T-helper 9 cell (primary cell): ENCODE data around the gene PPT1.
A peak's percentile ranks its signal among the peaks of the same experiment; 100 is the strongest.
"Not testable (repeated sequence)": the region's sequence is repeated elsewhere in the genome, so short reads cannot be mapped to it uniquely, and the experiment has no call there.

ENCODE experiments used
- DNase-seq: peaks from one replicate; pipeline ENCODE4 v3.0.0-alpha.2; 2020

Gene PPT1

DNA sequence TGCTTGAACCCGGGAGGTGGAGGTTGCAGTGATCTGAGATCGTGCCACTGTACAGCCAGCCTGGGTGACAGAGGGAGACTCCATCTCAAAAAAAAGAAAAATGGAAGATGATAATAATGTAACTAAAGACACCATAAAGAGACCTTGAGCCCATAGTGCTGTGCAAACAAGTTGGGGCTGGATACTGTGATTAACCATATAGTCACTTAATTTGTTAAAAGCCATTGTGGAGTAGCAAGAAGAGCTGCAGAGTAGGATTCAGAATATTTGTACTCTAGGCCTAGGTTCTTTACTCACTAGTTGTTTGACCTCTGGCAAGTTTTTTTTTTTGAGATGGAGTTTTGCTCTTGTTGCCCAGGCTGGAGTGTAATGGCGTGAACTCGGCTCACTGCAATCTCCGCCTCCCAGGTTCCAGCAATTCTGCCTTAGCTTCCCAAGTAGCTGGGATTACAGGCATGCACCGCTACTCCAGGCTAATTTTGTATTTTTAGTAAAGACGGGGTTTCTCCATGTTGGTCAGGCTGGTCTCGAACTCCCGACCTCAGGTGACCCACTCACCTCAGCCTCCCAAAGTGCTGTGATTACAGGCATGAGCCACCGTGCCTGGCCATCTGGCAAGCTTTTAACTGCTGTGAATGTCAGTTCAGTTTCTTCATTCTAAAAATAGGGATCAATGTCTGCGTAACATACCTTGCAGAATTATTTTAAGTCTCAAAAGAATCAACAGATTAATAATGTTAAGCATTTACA lies 43.7 kb downstream of the PPT1 start:
- DNase-seq, result no peak

DNA sequence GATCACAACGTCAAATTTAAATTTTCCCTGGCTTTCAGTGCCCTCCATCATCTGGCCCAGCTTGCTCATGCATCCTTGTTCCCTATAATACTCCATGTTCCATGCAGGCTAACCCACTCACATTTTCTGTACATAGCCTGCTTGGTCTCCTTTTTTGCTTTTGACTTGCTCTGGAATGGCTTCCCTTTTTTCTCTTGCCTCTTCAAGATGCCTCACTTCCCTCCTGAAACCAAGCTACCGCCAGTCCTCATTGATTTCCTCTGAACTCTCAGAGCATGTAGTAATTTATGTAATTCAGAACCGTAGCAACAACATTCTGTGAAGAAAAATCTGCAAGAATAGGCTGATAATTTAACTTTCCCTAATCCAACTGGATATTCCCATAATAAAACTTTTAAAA lies 46.2 kb downstream of the PPT1 start:
- DNase-seq, result no peak

DNA sequence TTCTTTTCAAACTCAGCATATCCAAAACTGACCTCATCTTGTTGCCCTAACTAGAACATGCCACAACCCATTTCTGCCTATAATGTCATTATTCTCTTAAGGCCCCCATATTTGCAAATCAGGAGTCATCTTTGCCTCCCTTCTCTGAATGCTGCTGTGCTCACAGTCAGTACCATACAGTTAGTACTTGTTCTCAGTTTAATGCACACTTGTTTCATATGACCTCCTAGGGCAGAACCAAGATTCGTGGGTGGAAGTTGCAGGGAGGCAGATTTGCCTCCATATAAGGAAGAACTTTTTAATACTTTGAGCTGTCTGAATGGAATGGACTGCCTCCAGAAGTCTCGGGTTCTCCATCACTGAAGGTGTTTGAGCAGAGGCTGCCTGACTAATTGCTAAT lies 47.3 kb downstream of the PPT1 start:
- no peak for DNase-seq

DNA sequence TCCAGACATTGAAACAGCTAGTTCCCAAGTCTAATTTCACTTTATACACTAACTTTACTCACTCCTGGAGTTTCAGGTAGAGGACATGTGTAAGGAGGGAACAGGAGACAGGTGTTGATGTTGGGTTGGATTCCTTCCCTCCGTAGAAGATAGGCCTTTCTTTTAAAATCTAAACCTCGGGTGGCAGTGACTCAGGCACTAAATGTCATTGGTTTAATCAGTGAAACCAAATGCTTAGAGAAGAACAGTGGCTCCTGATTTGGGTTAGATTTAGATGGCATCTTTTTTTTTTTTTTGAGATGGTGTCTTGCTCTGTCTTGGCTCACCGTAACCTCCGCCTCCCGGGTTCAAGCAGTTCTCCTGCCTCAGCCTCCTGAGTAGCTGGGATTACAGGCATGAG lies 49.3 kb downstream of the PPT1 start:
- no peak for DNase-seq

DNA sequence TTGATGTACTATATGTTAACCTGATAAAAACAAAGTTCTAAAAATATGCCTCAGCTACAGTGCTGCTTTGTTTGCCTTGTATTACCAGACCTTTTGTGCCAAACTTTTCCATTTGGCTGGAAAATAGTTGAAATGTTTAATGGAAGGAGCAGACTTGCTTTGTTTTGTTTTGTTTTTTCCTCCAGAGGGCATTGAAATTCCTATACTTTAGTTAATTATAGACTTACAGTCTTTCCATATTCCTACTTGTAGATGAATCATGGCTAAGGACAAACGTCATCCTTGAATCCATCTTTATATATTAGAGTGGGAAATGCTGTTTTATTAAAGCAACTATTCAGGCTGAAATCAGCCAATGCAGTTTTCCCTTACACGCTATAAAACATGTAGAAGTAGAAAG lies 49.8 kb downstream of the PPT1 start:
- DNase-seq, result no peak

DNA sequence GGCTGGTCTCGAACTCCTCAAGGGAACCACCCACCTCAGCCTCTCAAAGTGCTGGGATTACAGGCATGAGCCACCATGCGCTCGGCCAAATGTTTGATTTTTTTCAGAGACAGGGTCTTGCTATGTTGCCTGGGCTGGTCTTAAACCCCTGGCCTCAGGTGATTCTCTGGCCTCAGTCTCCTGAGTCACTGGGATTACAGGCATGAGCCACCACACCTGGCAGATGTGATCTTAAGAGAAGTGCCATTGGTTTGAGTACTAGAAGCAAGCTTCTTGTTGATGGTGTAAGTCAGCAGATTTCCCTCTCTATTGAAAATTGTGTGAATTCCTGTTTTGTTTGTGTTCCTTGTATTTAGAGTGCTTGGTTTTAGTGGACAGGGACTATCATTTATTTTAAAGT lies 51.3 kb downstream of the PPT1 start:
- DNase-seq, result no peak

DNA sequence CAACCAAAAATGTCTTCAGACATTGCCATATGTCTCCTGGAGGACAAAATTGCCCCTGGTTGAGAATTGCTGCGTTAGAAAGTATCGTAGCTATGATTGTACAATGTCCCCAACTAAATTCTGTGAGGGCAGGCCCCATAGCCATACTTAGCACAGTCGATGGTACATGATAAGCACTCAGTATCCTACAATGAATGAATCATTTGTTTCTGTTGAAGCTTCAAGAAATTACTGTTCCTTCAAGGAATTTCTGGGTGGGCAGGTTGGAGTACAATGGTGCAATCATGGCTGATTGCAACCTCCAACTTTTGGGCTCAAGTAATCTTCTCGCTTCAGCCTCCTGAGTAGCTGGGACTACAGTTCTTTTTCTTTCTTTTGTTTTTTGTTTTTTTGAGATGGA lies 51.9 kb downstream of the PPT1 start:
- DNase-seq, result no peak

DNA sequence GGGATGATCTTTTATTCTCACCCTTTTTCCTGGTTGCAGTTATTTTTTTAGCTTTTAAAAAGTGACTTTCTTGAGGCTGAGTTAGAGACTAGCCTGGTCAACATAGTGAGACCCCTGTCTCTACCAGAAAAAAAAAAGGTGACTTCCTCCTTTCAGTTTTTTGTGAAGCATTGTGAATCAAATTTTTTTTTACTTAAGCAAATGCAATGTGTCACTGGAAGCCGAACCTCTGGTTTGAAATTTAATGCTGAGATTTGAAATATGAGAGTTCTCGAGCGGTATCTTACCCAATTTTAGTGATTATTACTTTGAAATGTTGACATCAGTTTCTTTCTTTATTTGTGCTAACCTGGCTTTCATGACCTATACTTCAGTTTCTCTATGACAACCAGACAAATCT lies 52.9 kb downstream of the PPT1 start:
- DNase-seq, result no peak

DNA sequence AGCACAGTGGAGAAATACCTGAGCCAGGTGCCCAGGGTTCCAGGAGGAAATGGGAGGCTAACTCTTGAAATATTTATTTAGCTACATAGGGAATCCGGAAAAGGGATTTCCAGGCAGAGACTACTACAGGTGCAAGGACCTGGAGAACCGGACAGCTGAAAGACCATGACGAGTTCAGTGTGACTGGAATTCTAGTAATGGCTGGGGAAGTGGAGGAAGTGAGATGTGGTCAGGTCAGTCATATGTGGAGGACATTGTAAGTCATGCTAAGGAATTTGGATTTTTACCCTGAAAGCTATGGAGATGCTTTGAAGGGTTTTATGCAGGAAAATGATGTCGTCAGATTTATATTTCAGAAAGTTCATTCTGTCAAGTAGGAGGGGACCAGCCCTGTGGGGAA lies 54.7 kb downstream of the PPT1 start:
- no peak for DNase-seq

DNA sequence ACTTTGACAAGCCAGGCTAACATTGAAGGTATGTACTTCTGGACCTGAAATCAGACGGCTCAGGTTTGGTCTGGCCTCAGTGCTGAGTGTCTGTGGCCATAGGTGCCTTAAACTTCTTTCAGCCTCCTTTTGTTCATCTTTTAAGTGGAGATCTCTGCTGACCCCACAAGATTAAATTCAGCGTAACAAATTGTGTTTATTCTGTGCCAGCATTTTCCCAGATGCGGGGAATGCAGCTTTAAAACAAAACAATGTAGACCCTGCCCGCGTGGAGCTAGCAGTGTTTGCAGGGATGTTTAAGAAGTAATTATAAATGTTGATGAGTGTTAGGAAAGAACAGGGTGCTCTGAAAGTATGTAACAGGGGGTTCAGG lies 55.6 kb downstream of the PPT1 start:
- DNase-seq, result no peak

DNA sequence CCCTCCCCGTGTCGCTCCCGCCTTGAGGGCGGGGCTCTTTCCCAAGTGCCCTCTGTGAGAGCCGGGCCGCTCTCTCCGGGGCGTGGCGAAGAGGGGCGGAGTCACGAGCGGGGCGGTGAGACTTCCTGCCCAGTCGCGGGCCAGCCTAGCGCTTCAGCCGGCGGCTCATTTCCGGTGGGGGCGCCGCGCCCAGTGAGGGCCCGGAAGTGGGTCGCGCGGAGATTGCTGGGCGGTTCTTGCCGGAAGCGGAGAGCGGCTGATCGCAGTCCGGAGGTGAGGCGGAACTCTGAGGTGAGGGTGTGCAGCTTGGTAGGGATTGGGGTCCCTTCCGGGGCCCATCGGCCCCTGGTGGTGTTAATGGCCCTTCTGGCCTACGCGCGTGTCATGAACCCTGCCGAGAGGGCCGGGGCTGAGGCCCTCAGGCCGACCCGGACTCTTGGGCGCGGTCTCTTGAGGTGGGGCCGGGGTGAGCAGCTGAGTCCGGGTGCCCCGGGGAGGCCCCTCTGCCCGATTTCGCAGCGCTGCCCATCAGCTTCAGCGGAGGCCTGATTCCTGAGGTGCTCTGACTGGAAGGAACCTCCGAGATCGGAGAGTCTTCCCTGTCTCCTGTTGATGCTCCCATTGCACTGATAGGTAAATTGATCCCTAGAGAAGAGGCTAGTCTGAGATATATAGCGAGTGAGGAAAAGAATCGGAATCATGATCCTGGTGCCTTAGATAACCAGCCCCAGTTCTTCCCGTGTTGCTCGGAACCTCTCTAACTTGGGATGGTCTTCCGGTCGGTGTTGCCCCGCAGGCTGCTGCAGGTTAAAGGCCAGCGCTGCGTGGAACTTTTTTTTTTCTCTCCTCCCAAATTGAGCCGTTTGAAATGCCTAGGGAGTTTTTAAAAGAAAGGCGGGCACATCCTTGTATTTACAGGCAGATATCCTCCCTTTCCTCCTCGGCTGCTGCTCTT lies 56.3 kb downstream of the PPT1 start, which contains the start of gene CAP1:
Gene CAP1 (plus strand): TSS at position 219 of the 955 bp plus-strand sequence. CDS start 18,618 bp downstream, outside the sequence.
- peak; percentile 99 for DNase-seq

DNA sequence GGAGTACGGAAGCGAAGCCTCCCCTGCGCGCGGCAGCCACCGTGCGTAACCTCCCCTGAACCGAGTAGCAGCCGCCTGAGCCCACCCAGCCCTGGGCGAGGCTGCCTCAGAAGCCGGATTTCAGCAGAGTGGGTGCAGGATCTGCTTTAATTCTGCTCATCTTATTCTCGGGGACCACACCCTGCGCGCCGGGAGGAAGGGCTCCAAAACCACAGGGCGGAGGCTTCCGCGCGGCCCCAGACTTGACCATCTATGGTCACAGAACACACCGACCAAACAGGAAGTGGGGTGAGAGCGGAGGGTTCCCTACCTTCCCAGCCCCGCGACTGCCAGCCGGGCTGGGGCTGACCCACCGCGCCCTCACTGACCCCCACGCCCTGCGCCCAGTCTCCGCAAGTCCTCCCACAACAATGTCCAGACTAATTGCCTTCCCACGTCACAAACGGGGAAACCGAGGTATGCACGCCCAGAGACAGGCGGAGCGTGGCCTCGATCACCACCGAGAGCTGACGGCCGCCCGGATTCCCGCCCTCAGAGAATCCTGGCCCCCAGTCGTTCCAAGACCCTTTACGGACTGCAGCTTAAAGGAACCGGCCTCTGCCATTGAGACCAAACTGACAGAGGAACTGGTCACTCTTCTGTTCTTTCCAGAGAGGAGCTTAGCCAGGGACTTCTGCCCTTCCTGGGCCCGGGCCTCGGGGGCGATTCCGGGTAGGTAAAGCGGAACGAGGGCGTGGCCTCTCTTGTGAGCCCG lies 57.1 kb downstream of the PPT1 start:
- peak; percentile 42 for DNase-seq

DNA sequence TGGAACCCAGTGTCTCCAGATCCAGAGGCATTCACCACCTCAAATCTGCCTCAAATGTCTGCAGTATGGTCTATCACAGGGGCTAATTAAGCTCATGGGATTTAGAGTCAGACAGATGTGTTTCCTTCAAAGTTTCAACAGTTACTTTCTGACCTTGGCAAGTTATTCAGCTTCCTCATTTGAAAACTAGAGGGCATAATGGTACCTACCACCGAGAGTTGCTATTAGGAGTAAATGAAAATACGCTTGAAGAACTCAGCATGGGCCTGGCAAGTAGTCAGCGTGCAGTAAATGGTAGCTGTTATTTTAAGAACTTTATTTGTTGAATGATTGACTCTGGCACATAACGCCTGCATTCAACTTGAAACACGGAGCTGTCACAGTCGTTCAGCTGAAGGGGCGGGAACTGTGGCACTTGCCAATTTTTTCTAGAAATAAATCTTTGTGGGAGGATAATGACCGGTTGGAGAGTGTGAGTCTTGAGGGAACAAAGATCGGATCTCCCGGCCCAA lies 57.8 kb downstream of the PPT1 start:
- DNase-seq, result no peak

DNA sequence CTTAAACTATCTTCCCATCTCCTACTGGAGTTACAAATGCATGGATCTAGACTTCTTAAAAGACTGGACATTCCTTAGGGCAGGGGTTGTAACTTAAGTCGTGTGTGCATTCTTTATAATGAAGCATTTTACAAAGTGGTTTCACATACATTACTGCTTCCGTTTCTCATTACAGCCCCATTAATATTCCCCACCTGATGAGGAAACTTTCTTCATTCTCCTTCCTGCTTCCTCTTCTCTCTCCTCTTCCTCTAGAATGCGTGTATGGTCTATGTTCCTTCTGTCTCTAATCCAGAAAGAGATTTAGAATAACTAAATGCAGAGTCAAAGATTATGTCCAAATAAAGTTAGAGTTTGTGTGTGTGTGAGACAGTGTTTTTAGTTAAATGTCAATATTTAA lies 58.4 kb downstream of the PPT1 start:
- no peak for DNase-seq

DNA sequence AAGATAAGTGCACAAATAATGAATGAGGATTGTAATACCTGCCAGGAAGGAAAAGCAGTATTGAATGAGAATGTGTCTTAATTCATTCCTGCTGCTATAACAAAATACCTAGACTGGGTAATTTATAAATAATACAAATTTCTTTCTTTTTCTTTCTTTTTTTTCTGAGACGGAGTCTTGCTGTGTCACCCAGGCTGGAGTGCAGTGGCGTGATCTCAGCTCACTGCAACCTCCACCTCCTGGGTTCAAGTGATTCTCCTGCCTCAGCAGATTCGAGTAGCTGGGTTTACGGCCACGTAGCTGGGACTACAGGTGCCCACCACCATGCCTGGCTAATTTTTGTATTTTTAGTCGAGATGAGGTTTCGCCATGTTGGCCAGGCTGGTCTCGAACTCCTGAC lies 59.8 kb downstream of the PPT1 start:
- DNase-seq, result not testable (repeated sequence)

DNA sequence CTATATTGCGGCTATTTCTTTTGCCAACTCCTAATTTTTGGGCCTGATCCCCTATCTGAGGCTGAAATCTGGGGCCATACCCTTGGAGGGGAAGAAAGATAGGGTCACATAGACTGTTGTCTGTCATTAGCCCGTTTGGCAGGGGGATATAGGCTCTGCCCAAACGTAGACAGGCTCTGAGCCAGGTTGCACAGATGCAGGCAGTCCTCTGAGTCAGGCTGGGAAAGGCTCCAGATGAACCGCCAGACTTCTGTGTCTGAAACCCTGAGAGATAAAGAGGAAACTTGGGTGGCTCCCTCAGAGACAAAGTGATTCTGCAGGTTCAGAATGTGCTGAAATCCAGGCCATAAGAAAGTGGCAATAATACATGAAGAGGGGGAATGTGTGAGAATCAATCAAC lies 60.5 kb downstream of the PPT1 start:
- no peak for DNase-seq

DNA sequence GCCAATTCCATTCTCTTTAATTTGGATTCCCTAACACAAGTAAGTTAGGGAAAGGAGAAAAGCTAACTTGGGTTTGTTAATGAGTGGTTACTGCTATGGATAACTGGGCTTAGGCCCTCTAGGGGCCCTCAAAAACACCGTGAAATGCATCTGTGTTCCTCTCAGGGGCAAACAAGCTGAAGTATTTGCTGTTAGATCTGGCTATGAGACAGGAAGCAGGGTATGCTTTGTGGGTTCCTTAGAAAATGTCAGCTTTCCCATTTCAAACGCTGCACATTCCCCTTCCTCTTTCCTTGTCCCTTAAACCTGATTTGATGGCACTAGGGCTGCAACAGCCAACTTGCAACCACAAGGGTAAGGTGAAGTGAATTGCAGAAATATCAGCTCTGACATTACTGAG lies 62.2 kb downstream of the PPT1 start:
- no peak for DNase-seq

DNA sequence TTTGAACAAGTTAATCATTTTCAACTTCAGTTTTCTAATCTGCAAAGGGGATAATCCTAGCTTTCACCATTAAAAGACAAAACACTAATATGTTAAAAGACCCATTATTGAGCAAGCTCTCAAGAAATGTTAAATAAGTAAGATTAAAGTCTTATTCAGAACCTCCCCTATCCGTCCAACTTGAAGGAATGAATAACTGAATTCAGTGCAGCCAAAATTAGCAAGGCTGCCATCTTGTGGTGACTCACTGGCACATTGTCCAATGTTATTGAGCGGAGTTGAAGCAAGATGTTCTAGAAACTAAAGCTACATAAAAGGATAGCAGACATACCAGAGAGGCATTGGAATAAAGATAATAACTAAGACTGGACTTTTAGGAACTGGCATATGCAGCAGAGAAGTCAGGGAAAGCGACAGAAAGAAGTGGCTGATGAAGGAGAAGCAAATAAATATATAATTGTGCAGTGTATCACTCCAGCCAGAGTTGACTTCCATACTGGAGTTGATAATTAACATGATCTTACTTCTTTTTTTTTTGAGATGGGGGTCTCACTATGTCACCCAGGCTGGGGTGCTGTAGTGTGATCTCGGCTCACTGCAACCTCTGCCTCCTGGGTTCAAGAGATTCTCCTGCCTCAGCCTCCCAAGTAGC lies 64.7 kb downstream of the PPT1 start:
- peak; percentile 24 for DNase-seq

DNA sequence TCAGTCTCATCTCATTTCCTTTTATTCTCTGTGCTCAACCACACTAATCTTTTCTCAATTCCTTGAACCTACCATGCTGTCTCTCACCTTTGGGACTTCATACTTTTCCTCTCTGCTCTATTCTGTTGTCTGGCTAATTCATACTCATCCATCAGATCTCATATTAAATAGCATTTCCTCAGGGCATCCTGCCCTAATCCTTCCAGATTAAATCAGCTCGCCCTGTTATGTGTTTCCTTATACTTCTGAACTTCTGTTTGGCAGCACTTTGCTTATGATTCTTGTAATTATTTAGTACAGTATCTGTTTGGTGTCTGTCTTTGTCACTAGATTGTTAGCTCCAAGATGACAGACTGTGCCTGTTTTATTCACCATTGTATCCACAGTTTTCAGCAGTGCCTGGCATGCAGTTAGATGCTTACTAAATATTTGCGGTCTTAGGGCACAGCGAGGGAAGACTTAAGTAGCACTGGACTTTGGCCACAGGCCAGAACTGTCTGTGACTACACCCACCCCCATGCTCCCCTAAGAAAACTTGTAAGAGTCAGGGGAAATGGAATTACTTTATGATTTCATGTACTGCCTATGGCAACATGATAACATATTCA lies 66.4 kb downstream of the PPT1 start:
- DNase-seq, result no peak

DNA sequence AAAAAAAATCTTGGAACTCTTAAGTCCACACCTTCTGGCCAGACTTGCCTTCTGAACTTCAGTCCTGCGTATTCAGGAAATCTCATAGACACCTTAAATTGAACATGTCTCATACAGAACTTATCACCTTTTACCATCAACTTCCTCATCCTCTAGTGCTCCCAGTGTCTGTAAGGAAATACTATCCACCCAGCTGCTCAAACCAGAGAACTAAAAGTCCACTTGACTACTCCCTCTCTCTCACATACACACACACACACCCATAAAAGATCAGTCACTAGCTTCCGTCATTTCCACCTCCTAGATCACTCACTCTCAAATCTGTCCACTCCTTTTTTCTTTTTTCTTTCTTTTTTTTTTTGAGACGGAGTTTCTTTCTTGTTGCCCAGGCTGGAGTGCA lies 67.4 kb downstream of the PPT1 start:
- no peak for DNase-seq

DNA sequence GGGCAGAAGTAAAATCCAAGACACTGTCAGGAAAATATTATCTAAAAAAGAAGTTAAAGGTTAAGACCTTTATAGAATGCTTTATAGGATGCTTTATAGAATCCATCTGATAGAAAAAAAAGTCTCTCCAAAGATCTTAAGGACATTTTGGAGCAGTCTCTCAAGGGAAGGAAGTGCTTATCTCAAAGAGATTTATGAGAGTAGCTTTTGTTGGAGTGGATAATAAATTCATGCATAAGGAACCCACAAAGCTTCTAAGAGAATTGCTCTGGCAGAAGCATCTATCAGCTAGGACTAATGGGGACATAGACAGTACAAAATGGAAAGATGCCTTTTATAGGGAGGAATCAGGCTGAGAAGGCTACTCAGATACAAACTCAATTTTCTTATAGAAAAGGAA lies 69.4 kb downstream of the PPT1 start:
- no peak for DNase-seq

DNA sequence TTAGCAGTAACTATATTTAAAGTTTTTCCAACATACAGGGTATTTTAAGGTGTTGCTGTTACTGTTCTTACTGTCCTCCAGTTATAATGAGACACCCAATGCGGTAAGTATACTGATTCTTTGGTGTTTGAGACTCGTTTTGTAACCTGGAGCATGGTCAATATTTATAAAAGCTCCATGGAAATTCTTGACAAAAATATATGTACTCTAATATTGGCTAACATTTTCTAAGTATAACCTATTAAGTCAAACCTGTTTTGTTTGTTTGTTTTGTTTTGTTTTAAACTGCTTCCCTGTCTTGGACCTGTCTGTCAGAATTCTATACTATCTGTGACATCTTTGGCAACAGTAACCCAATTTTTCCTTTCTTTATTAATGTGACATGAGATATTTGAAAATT lies 72.4 kb downstream of the PPT1 start:
- no peak for DNase-seq
